Measurements from ENCODE around the gene MPP7. TPM values are rescaled to one million over a fixed set of nuclear protein-coding genes. Genes with fewer than 3 reads are reported as not detected.
A peak's percentile ranks its signal among the peaks of the same experiment; 100 is the strongest.

Gene MPP7
- total and polyA plus RNA-seq, 12 donors = 1.7 to 12.0 (median 5.9) TPM

DNA sequence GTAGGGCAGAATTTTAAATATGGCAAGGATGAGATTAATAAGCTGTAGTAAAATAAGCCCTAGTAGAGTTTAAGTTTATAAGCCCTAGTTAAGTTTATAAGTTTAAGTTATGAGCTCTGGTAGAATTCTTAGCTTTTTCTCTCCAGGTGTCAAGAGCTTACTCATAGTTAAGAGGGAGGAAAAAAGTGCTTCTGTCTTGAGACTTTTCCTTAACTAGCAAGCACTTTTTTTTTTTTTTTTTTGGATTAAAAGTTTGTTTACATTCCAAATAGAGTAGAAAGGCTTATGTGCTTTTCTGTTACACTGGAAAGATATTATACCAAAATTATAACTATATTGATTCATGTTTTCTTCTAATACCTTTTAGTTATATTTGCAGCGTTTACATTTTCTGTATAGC lies 25.5 kb upstream of the MPP7 start:
- Histone ChIP-seq H3K4me1 (replicated peaks in 1 of 2) (peaks cover 16% of the 10 kb centered on the region in 2 donors), H3K27me3 (no peaks in the 10 kb centered on the region), H3K36me3 (replicated peaks in 1 of 2) (no peaks in the 10 kb centered on the region), H3K9me3 (replicated peaks in 1 of 3) (no peaks in the 10 kb centered on the region), H3K27ac (no peak overlapping the region), H3K4me3 (no peak overlapping the region)
- WGBS, 4 donors = 84 to 97% (median 94%) methylated on average over 1 of the region's 1 CpG
- intact Hi-C loops (cut with DNase I) = no loop called here
- no peak for DNase-seq
- TF ChIP-seq POLR2A (IDR thresholded peaks at IDR 0.05) (no peak), CTCF (IDR thresholded peaks at IDR 0.05) (no peak)

DNA sequence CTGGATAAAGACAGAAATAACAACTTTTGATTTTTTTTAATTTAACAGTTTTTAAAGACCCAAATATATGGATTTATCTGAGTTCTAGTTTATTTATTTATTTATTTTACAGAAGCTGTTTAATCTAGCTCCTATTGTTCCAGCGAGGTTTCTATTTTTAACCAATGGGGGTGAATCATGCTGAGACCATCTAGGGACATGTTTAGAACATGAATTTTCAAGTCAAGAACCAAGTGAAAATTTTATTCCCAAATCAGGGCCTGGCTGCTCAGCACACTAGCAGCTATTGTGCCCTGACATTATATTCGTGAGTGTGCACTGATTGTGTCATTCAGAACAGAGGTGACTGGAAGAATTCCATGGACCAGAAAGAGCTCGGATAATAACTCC lies 24.6 kb upstream of the MPP7 start:
- peaks cover 16% of the 10 kb centered on the region in 2 donors for H3K4me1 ChIP-seq (replicated peaks in 1 of 2)

GRCh38 chr10:28326516-28327490 lies 23.9 kb upstream of the MPP7 start:
- WGBS, 4 donors = 11 to 18% (median 15%) methylated on average over 10 of the region's 10 CpGs
- no peak for TF ChIP-seq CTCF (IDR thresholded peaks at IDR 0.05)
- TF ChIP-seq POLR2A (IDR thresholded peaks at IDR 0.05) = peak in 1 of 2 donors; percentile 21
- Histone ChIP-seq H3K4me1 (replicated peaks in 1 of 2) (peaks cover 16% of the 10 kb centered on the region in 2 donors), H3K27me3 (no peaks in the 10 kb centered on the region), H3K9me3 (replicated peaks in 1 of 3) (no peaks in the 10 kb centered on the region), H3K27ac (peak overlapping the region in 4 of 5 donors; percentile 39 to 86 (median 58)), H3K4me3 (no peak overlapping the region), H3K36me3 (replicated peaks in 1 of 2) (no peaks in the 10 kb centered on the region)
- DNase-seq = peak; percentile 27 to 71 (median 57)
- intact Hi-C loops (cut with DNase I) = no loop called here

More for the DNA sequence above, 24.6 kb upstream of the MPP7 start:
- no peak for DNase-seq
- Histone ChIP-seq H3K27ac (peak overlapping the region in 1 of 5 donors; percentile 60), H3K4me3 (no peak overlapping the region), H3K27me3 (no peaks in the 10 kb centered on the region), H3K36me3 (replicated peaks in 1 of 2) (no peaks in the 10 kb centered on the region), H3K9me3 (replicated peaks in 1 of 3) (no peaks in the 10 kb centered on the region)
- no peak for TF ChIP-seq POLR2A (IDR thresholded peaks at IDR 0.05)
- TF ChIP-seq CTCF (IDR thresholded peaks at IDR 0.05) = no peak
- 31 to 46% (median 34%) methylated on average over 3 of the region's 3 CpGs for WGBS, 4 donors
- intact Hi-C loops (cut with DNase I) = no loop called here

- WGBS, 4 donors = 62 to 83% (median 74%) methylated on average over 4 of the region's 4 CpGs
- H3K4me3 ChIP-seq = no peak overlapping the region
- H3K4me1 ChIP-seq (replicated peaks in 1 of 2) = no peaks in the 10 kb centered on the region
- DNase-seq = no peak
- no peaks in the 10 kb centered on the region for H3K9me3 ChIP-seq (replicated peaks in 1 of 3)
- no peak overlapping the region for H3K27ac ChIP-seq
- no peaks in the 10 kb centered on the region for H3K36me3 ChIP-seq (replicated peaks in 1 of 2)
- intact Hi-C loops (cut with DNase I) = no loop called here
- peaks cover 5% of the 10 kb centered on the region for H3K27me3 ChIP-seq
- TF ChIP-seq POLR2A (IDR thresholded peaks at IDR 0.05) = no peak
- TF ChIP-seq CTCF (IDR thresholded peaks at IDR 0.05) = no peak
These were observed 17.9 kb upstream of the MPP7 start for GRCh38 chr10:28320799-28321198.
